ENCODE results near the gene AQP12B.
"Not testable (repeated sequence)": the region's sequence is repeated elsewhere in the genome, so short reads cannot be mapped to it uniquely, and the experiment has no call there.

The AQP12B gene, protein sequence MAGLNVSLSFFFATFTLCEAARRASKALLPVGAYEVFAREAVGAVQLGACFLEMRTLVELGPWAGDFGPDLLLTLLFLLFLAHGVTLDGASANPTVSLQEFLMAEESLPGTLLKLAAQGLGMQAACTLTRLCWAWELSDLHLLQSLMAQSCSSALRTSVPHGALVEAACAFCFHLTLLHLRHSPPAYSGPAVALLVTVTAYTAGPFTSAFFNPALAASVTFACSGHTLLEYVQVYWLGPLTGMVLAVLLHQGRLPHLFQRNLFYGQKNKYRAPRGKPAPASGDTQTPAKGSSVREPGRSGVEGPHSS

DNA sequence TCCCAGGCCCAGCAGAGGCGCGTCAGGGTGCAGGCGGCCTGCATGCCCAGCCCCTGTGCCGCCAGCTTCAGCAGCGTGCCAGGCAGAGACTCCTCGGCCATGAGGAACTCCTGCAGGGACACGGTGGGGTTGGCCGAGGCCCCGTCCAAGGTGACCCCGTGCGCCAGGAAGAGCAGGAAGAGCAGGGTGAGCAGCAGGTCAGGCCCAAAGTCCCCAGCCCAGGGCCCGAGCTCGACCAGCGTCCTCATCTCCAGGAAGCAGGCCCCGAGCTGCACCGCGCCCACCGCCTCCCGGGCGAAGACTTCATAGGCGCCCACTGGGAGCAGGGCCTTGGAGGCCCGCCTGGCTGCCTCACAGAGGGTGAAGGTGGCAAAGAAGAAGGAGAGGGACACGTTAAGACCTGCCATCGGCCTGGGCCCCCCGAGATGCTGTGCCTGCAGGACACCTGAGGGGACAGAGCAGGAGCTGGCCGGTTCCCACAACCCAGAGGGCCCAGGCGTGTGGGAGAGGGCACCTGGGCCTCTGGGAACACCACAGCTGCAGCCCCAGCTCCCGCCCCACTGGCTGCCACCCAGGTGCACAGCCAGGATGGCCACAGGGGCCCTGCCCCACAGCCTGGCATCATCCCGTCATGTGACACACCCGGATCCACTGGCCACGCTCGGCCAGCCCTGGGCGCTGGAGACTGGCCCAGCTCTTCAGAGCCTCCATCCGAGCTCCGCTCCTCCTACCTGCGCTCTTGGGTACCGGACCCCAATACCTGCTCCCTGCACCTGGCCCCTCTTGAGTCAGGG is at the start of gene AQP12B:
TSS of gene AQP12B (minus strand) at position 455 of the 794 bp plus-strand sequence. CDS start at position 407, 48 bp downstream.
- DNase-seq, result not testable (repeated sequence)

DNA sequence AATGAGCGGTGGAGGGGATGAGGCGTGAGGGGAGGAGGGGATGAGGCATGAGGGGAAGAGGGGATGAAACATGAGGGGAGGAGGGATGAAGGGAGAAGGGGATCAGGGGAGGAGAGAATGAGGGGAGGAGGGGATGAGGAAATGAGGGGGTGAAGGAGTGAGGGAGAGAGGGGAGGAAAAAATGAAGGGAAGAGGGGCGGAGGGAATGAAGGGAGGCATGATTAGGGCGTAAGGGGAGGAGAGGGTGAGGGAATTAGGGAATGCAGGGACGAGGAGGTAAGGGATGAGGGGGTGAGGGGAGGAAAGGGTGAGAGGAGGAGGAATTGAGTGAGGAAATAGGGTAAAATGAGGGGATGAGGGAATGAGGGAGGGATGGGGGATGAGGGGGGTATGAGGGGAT is 49.5 kb upstream of the AQP12B start:
- DNase-seq, result no peak

DNA sequence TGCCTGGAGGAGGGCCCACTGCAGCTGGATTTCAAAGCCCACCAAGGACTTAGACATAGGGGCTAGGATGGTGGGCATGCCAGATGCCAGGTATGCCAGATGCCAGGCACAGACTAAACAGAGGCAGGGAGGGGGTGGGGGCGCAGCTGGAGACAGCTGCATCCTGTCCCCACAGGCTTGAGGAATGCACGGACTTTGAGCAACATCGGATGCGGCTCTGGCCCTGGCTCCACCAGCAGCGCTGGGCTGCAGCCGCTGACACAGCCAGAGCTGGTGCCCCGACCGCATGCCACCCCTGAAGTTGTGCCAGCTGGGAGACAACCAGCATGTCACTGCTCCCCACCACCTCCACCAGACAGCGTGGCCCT is 48.5 kb upstream of the AQP12B start:
- no peak for DNase-seq

DNA sequence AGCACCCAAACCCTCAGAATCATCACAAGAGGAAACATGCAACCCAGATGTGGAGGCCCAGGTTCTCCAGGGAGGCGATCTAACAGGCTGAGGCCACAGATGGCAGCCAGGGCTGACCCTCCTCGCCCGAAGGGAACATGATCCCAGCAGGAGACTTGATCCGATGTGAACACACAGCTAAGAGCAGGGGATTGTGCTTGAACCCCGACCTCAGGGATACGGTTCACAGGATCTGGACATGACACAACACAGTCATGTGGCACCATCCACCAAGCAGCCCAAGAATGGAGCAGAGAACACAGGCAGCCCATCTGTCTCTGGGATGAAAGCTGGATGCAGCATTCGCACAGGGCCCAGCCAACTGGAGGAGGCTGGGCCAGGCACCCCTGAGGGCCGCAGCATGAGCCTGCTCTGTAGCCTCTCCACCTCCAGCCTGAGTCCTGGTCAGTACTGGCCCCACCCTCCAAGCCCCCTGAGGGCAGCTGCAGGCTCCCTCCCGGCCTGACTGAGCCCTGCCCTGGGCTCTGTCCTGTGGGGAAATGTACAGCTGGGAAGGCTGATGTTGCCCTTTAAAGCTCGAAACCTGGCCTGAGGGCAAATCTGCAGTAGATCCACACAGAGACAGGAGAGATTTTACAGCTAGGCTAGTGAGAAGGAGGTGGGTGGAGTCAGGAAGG is 48.0 kb upstream of the AQP12B start:
- no peak for DNase-seq

DNA sequence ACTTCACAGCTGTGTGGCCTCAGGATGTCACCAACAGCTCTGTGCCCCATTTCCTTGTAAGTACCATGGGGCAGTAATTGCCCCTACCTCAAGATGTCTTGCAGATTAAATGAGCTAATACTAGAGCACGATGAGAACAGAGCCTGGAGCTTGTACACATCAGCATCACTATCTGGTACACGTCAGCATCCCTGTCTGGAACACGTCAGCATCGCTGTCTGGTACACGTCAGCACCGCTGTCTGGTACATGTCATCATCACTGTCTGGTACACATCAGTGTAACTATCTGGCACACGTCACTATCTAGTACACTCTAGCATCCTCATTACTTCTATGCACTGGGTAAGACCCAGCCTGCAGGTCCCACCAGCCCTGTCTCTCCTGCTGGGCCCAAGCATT is 46.1 kb upstream of the AQP12B start:
- DNase-seq, result no peak

GRCh38 chr2:240728361-240728760 is 45.7 kb upstream of the AQP12B start:
- DNase-seq, result no peak

GRCh38 chr2:240727913-240728312 is 45.2 kb upstream of the AQP12B start:
- no peak for DNase-seq

DNA sequence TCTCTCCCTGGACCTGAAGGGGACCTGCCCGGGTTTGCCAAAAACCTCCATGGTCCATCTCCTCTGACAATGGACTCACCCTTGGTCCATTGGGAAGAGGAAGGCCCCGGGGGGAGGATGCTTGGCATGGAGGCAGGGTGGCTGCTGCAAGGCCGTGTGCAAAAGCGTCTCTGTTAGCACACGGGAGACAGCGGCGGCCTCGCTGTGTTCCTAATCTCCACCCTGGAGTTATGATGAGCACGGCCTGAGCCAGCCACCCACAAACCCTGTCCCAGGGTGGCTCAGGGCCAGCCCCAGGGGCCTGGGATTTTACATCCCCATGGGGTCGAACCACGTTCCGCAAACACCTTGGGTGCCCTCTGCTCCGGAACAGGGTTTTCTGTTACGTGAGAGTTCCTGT is 44.8 kb upstream of the AQP12B start:
- DNase-seq, result no peak

- no peak for DNase-seq
These were observed 44.2 kb upstream of the AQP12B start for GRCh38 chr2:240726876-240727275.

DNA sequence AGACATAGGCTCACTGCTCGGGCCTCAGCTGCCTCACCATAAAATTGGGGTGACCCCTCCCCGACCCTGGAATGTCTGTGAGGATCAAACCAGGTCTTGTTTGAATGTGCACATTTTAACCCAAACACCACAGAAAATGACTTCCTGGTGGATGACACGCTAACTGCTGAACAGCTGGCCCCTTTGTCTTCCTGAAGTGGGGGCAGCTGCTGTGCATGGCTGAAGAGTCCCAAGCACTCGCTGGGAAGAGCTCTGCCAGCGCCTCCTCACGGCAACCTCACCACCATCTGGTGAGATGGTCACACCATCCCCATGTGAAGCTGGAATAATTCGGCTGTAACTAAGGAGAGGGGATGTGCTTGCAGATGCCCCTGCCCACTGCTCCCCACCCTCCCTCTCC is 43.0 kb upstream of the AQP12B start:
- no peak for DNase-seq

- no peak for DNase-seq
These were observed 42.6 kb upstream of the AQP12B start for GRCh38 chr2:240725266-240725665.

DNA sequence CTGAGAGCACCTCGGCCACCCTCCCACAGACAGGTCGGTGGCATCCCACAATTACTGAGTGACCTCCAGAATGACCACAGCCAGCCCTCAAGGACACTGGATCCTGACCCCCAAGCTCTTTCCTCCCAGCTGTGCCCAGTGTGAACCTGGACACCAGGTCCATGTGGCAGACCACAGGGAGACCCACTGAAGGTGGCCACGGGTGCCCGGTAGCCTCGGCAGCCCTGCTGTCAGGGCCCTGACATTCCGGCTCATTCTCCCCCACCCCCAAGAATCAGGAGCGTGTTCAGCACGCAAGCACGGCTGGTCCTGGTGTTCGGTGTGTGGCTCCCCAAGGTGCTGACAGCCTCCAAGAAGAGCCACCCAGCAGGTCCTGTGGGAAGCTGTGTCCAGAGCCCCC is 41.7 kb upstream of the AQP12B start:
- no peak for DNase-seq

GRCh38 chr2:240723851-240724250 is 41.2 kb upstream of the AQP12B start:
- DNase-seq, result no peak

DNA sequence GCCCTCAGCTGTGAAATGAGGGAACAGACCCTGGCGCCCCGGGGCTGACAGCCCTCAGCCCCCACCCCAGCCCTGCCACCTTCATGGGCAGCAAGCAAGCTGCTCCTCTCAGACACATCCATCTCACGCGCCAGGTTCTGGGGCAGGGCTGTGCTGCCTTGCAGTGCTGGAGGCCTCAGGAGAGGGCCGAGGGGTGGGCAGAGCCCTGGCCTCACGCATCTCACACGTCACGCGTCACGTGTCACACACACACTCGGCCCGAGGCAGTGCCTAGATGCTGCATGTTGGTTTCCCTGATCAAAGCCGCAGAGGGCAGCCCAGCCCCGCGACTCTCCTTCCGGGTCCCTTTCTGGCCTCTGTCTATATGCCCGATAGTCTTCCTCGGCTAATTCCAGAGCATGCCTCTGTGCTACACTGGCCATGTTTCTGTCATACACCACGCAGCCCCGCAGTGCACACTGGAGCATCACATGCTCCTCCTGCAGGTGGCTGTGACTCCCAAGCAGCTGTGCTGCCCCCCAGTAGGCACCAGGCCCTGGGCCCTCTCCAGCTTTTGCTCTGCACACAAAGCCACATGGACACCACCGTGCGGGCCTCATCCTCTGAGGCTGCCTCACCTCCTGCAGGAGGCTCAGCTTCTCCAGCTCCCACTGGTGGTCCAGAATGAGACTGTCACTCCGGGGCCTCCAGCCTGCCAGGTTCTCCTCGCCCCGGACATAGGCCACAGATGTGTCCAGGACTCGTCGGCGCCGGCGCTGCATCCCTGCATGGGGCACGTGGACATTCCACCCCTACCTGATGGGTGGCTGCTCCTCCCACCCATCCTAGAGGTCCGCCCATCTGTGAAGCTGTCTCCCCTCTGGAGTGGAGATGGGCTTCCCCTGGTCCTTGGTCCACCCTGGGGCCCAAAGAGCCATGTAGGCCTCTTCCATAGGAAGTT is 40.4 kb upstream of the AQP12B start:
- no peak for DNase-seq

DNA sequence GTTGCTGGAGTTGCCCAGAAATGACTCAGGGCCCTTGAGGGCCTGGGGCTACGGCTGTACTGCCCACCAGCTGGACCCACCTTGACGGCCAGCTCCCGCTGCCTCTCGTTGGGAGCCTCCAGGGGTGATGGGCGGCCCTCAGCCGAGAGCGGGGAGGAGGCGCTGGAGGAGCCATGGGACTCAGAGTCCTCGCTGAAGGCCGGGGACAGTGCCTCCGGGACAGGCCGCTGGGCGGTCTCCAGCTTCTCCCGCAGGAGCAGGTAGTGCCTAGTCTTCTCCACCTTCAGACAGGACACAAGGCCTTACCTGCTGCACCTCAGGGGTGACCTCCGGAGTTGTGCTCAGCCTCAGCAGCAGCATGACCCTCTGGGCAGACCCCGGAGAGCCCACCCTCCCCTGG is 39.7 kb upstream of the AQP12B start:
- DNase-seq, result no peak

GRCh38 chr2:240721596-240722180 is 39.0 kb upstream of the AQP12B start:
- DNase-seq, result no peak

DNA sequence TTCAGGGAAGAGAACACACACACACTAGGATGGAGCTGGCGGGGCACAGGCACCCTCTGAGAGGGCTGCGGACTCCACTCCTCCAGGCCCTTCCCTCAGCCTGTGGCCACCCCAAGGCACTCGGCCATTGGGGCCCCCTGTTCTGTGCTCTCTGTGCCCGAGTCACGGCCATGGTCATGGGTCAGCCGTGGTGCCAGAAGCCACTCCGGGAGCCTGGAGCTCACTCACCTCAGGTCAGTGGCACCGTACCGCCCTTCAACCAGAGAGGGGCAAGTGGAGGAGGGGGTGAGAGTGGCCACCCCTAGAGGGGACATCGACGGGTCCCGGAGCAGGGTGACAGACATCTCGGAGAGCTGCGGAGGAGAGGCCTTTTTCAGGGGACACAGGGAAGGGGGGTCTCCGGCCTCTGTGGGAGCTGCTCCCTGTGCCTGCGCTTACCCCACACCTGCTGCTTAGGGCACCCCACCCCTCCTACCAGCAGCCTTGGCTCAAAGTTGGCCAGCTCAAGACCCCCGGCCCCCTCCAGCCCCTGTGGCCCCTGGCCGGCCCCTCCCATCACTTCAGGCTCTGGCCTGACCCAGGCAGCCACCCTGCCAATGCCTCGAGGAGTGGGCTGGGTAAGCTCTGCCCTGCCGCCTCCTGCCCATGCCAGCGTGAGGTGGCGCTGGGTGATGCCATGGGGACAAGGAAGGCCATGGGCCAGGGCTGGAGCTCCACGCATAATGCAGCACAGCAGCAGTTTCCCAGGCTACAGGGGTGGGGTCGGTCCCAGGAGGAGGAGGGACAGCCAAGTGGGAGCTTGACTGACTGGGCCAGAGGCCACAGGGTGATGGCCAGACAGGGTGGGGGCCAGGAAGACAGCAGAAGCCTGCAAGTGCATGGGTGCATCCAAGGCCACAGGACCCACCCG is 38.3 kb upstream of the AQP12B start:
- DNase-seq, result no peak

- no peak for DNase-seq
These were observed 37.2 kb upstream of the AQP12B start for GRCh38 chr2:240719676-240720545.

GRCh38 chr2:240718896-240719490 is 36.3 kb upstream of the AQP12B start:
- no peak for DNase-seq
